DMS53 (cell line): ENCODE measurements around the gene DSTYK.

Source experiments
- DNase-seq: peaks from one replicate; lab custom pipeline; 2025; lab: John Stamatoyannopoulos, UW

DSTYK gene

GRCh38 chr1:205214756-205215155 lies 3.3 kb upstream of the DSTYK start:
- no peak for DNase-seq

GRCh38 chr1:205211839-205212536 lies 486 bp upstream of the DSTYK start:
- DNase-seq, result no peak

- DNase-seq, result peak; percentile 61
Observed at GRCh38 chr1:205210756-205211168, 740 bp downstream of the DSTYK start.

- DNase-seq, result no peak
Observed at GRCh38 chr1:205208811-205209210, 2.7 kb downstream of the DSTYK start.

- DNase-seq, result no peak
Observed at GRCh38 chr1:205205055-205205454, 6.4 kb downstream of the DSTYK start.

- DNase-seq, result no peak
Observed at GRCh38 chr1:205204552-205204951, 7.0 kb downstream of the DSTYK start.

- DNase-seq, result no peak
Observed at GRCh38 chr1:205199931-205200299, 11.6 kb downstream of the DSTYK start.

GRCh38 chr1:205199090-205199930 lies 12.2 kb downstream of the DSTYK start:
- no peak for DNase-seq

- DNase-seq, result no peak
Observed at GRCh38 chr1:205192287-205192686, 19.2 kb downstream of the DSTYK start.

GRCh38 chr1:205191622-205192021 lies 19.9 kb downstream of the DSTYK start:
- DNase-seq, result no peak

- no peak for DNase-seq
Observed at GRCh38 chr1:205190845-205191577, 20.5 kb downstream of the DSTYK start.

GRCh38 chr1:205189131-205189530 lies 22.4 kb downstream of the DSTYK start:
- DNase-seq, result no peak

GRCh38 chr1:205188596-205188995 lies 22.9 kb downstream of the DSTYK start:
- DNase-seq, result no peak

GRCh38 chr1:205188098-205188497 lies 23.4 kb downstream of the DSTYK start:
- DNase-seq, result peak; percentile 48

- no peak for DNase-seq
Observed at GRCh38 chr1:205187420-205187819, 24.1 kb downstream of the DSTYK start.

- DNase-seq, result no peak
Observed at GRCh38 chr1:205186191-205186590, 25.3 kb downstream of the DSTYK start.

GRCh38 chr1:205183676-205184335 lies 27.7 kb downstream of the DSTYK start:
- DNase-seq, result no peak

GRCh38 chr1:205182930-205183329 lies 28.6 kb downstream of the DSTYK start:
- DNase-seq, result no peak

GRCh38 chr1:205180331-205180730 lies 31.2 kb downstream of the DSTYK start:
- DNase-seq, result peak; percentile 12

GRCh38 chr1:205179842-205180241 lies 31.7 kb downstream of the DSTYK start:
- DNase-seq, result no peak

- no peak for DNase-seq
Observed at GRCh38 chr1:205172729-205173366, 38.7 kb downstream of the DSTYK start.

- no peak for DNase-seq
Observed at GRCh38 chr1:205171369-205171768, 40.1 kb downstream of the DSTYK start.
